Measurements from ENCODE around the gene ANKRD13C. TPM values are rescaled to one million over a fixed set of nuclear protein-coding genes. Genes with fewer than 3 reads are reported as not detected.
"Not testable (repeated sequence)": the region's sequence is repeated elsewhere in the genome, so short reads cannot be mapped to it uniquely, and the experiment has no call there.

Gene ANKRD13C
- total RNA-seq, 3 donors from 2014 or later, result 20.8 to 29.9 (median 28.5) TPM

DNA sequence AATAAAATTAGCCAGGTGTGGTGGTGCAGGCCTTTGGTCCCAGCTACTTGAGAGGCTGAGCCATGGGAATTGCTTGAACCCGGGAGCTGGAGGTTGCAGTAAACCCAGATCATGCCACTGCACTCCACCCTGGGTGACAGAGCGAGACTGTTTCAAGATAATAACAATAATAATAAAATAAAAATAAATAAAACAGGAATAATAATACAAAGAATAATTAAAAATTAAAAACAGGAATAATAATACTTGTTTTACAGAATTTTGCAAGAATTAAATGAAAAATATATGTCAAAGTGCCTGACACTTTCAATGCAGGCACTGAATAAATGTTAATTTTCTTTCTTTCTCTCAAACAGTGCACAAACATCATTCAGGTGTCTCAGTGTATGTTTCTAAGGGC, 30.0 kb upstream of the ANKRD13C start:
- H3K4me1 ChIP-seq, result no peaks in the 10 kb centered on the region
- H3K27me3 ChIP-seq, result no peaks in the 10 kb centered on the region
- no peaks in the 10 kb centered on the region for H3K36me3 ChIP-seq

GRCh38 chr1:70383483-70383882, 29.0 kb upstream of the ANKRD13C start:
- DNase-seq (ENCODE audit: low spot score in 2 of 2), result no peak
- H3K36me3 ChIP-seq, result no peaks in the 10 kb centered on the region
- H3K27ac ChIP-seq, result no peak overlapping the region
- H3K4me1 ChIP-seq, result no peaks in the 10 kb centered on the region
- no peaks in the 10 kb centered on the region for H3K27me3 ChIP-seq
- intact Hi-C loops (cut with DNase I; ENCODE audit: low total_unique reads), result no loop called here
- TF ChIP-seq POLR2AphosphoS5 (IDR thresholded peaks at IDR 0.05) (no peak), POLR2A (IDR thresholded peaks at IDR 0.05) (no peak)
- TF ChIP-seq, protein P1, sequence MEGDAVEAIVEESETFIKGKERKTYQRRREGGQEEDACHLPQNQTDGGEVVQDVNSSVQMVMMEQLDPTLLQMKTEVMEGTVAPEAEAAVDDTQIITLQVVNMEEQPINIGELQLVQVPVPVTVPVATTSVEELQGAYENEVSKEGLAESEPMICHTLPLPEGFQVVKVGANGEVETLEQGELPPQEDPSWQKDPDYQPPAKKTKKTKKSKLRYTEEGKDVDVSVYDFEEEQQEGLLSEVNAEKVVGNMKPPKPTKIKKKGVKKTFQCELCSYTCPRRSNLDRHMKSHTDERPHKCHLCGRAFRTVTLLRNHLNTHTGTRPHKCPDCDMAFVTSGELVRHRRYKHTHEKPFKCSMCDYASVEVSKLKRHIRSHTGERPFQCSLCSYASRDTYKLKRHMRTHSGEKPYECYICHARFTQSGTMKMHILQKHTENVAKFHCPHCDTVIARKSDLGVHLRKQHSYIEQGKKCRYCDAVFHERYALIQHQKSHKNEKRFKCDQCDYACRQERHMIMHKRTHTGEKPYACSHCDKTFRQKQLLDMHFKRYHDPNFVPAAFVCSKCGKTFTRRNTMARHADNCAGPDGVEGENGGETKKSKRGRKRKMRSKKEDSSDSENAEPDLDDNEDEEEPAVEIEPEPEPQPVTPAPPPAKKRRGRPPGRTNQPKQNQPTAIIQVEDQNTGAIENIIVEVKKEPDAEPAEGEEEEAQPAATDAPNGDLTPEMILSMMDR (IDR thresholded peaks at IDR 0.05), result no peak
- no peak overlapping the region for H3K4me3 ChIP-seq
- no peaks in the 10 kb centered on the region for H3K9me3 ChIP-seq

More for the DNA sequence above, 30.0 kb upstream of the ANKRD13C start:
- DNase-seq (ENCODE audit: low spot score in 2 of 2), result no peak
- no peak overlapping the region for H3K4me3 ChIP-seq
- TF ChIP-seq POLR2A (IDR thresholded peaks at IDR 0.05) (no peak), POLR2AphosphoS5 (IDR thresholded peaks at IDR 0.05) (no peak)
- TF ChIP-seq, protein P1 (IDR thresholded peaks at IDR 0.05), result no peak
- no peaks in the 10 kb centered on the region for H3K9me3 ChIP-seq
- intact Hi-C loops (cut with DNase I; ENCODE audit: low total_unique reads), result no loop called here
- H3K27ac ChIP-seq, result no peak overlapping the region

GRCh38 chr1:70382682-70383081, 28.2 kb upstream of the ANKRD13C start:
- Histone ChIP-seq H3K4me1 (no peaks in the 10 kb centered on the region), H3K9me3 (no peaks in the 10 kb centered on the region), H3K27me3 (no peaks in the 10 kb centered on the region), H3K36me3 (no peaks in the 10 kb centered on the region), H3K4me3 (no peak overlapping the region), H3K27ac (no peak overlapping the region)
- TF ChIP-seq POLR2AphosphoS5 (IDR thresholded peaks at IDR 0.05) (no peak), POLR2A (IDR thresholded peaks at IDR 0.05) (no peak)
- TF ChIP-seq, protein P1 (IDR thresholded peaks at IDR 0.05), result no peak
- no peak for DNase-seq (ENCODE audit: low spot score in 2 of 2)
- intact Hi-C loops (cut with DNase I; ENCODE audit: low total_unique reads), result no loop called here

GRCh38 chr1:70376196-70376595, 21.7 kb upstream of the ANKRD13C start:
- Histone ChIP-seq H3K4me1 (no peaks in the 10 kb centered on the region), H3K9me3 (no peaks in the 10 kb centered on the region), H3K4me3 (no peak overlapping the region), H3K36me3 (no peaks in the 10 kb centered on the region), H3K27me3 (no peaks in the 10 kb centered on the region), H3K27ac (no peak overlapping the region)
- DNase-seq (ENCODE audit: low spot score in 2 of 2), result no peak
- intact Hi-C loops (cut with DNase I; ENCODE audit: low total_unique reads), result no loop called here
- TF ChIP-seq, protein P1 (IDR thresholded peaks at IDR 0.05), result no peak
- TF ChIP-seq POLR2AphosphoS5 (IDR thresholded peaks at IDR 0.05), result no peak
- TF ChIP-seq POLR2A (IDR thresholded peaks at IDR 0.05), result no peak

DNA sequence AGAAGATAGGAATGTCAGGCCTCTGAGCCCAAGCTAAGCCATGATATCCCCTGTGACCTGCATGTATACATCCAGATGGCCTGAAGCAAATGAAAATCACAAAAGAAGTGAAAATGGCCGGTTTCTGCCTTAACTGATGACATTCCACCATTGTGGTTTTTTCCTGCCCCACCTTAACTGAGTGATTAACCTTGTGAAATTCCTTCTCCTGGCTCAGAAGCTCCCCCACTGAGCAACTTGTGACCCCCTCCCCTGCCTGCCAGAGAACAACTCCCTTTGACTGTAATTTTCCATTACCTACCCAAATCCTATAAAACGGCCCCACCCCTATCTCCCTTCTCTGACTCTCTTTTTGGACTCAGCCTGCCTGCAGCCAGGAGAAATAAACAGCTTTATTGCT, 19.1 kb upstream of the ANKRD13C start:
- H3K4me1 ChIP-seq; H3K36me3 ChIP-seq; H3K27ac ChIP-seq; H3K9me3 ChIP-seq; H3K4me3 ChIP-seq; H3K27me3 ChIP-seq; DNase-seq (ENCODE audit: low spot score in 2 of 2); intact Hi-C loops (cut with DNase I; ENCODE audit: low total_unique reads): not testable (repeated sequence)

DNA sequence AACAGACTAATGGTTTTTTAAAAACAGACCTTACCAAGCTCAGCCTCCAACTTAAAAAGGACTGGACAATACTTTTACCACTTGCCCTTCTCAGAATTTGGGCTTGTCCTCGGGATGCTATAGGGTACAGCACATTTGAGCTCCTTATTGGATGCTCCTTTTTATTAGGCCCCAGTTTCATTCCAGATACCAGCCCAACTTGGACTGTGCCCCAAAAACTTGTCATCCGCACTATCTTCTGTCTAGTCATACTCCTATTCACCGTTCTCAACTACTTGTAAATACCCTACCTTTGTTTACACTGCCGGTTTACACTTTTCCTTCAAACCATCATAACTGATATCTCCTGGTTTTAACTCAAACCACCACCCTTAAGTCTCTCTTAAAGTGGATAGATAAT, 17.9 kb upstream of the ANKRD13C start:
- H3K4me1 ChIP-seq, result no peaks in the 10 kb centered on the region
- H3K36me3 ChIP-seq, result no peaks in the 10 kb centered on the region
- TF ChIP-seq, protein P1 (IDR thresholded peaks at IDR 0.05), result no peak
- no peak for TF ChIP-seq POLR2AphosphoS5 (IDR thresholded peaks at IDR 0.05)
- H3K9me3 ChIP-seq, result no peaks in the 10 kb centered on the region
- H3K27me3 ChIP-seq, result no peaks in the 10 kb centered on the region
- DNase-seq (ENCODE audit: low spot score in 2 of 2), result no peak
- intact Hi-C loops (cut with DNase I; ENCODE audit: low total_unique reads), result no loop called here
- no peak overlapping the region for H3K4me3 ChIP-seq
- H3K27ac ChIP-seq, result no peak overlapping the region

DNA sequence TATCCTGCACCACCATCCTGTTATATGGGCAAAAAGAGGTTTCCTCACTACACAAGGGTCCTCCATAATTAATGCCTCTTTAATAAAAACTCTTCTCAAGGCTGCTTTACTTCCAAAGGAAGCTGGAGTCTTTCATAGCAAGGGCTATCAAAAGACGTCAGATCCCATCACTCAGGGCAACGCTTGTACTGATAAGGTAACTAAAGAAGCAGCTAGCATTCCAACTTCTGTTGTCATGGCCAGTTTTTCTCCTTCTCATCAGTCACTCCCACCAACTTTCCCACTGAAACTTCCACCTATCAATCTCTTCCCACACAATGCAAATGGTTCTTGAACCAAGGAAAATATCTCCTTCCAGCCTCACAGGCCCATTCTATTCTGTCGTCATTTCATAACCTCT, 17.1 kb upstream of the ANKRD13C start:
- H3K27me3 ChIP-seq; intact Hi-C loops (cut with DNase I; ENCODE audit: low total_unique reads); H3K4me1 ChIP-seq; H3K36me3 ChIP-seq; H3K27ac ChIP-seq; DNase-seq (ENCODE audit: low spot score in 2 of 2); H3K4me3 ChIP-seq; H3K9me3 ChIP-seq: not testable (repeated sequence)

- DNase-seq (ENCODE audit: low spot score in 2 of 2); H3K27me3 ChIP-seq; H3K4me1 ChIP-seq; H3K9me3 ChIP-seq; H3K27ac ChIP-seq; H3K36me3 ChIP-seq; intact Hi-C loops (cut with DNase I; ENCODE audit: low total_unique reads); H3K4me3 ChIP-seq: not testable (repeated sequence)
These were observed 12.9 kb upstream of the ANKRD13C start for GRCh38 chr1:70367397-70367796.
